Stimulated activated naive CD8-positive, alpha-beta T cell treated with anti-CD3 and anti-CD28 coated beads, Interleukin-15, amount 100 ng/mL, for 72 hours (primary cell): Measurements from ENCODE around the gene CNTNAP4.

Source experiments
- ATAC-seq: fragments of 150-1000 bp; cut with Tn5 transposase; 2 replicates; pipeline ENCODE4 v1.10.0; 2021; ENCODE audit warnings: mild to moderate bottlenecking, moderate library complexity
- DNase-seq, 2 donors: peaks; one replicate each; pipeline ENCODE4 v3.0.0; 2021 to 2022
- H3K27ac Mint-ChIP-seq, 2 donors: one replicate each; pipeline ENCODE4 v1.8.0; 2022; ENCODE audit warnings: mild to moderate bottlenecking in 2 of 2, mixed read lengths in 2 of 2, moderate library complexity in 2 of 2
- H3K27me3 Mint-ChIP-seq: one replicate; pipeline ENCODE4 v1.8.0; 2022; ENCODE audit warnings: mixed read lengths
- H3K4me1 Mint-ChIP-seq: one replicate; pipeline ENCODE4 v1.8.0; 2022; ENCODE audit warnings: mild to moderate bottlenecking, mixed read lengths
- H3K4me3 Mint-ChIP-seq, 2 donors: one replicate each; pipeline ENCODE4 v1.8.0; 2022; ENCODE audit warnings: mild to moderate bottlenecking in 2 of 2, mixed read lengths in 2 of 2, moderate library complexity in 1 of 2
- H3K9me3 Mint-ChIP-seq, 2 donors: one replicate each; pipeline ENCODE4 v1.8.0; 2022; ENCODE audit warnings: mixed read lengths in 2 of 2

CNTNAP4 gene

DNA sequence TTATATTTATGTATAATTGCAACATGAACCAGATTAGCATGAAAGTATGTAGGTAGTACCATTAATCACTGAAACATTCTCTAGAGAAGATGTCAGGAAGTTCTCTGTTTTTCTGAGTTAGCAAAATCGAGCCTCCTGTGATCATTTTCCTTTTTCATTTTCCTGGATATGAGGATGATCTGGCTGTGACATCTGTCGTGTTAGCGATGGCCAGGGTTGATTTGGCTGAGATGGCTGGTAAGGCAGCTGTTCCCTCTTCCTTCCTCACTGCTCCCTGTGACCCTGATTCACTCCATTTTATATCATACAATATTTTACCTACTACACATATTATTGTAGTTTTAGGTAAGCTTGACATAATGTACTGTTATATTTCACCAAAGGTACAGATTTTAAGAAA, 10.3 kb downstream of the CNTNAP4 start:
- no peak overlapping the region for H3K4me3 Mint-ChIP-seq
- no peaks in the 10 kb centered on the region for H3K27me3 Mint-ChIP-seq
- no peak for DNase-seq
- no peaks in the 10 kb centered on the region for H3K4me1 Mint-ChIP-seq
- no peak for ATAC-seq
- no peak overlapping the region for H3K27ac Mint-ChIP-seq
- H3K9me3 Mint-ChIP-seq: peaks cover 10 to 20% of the 10 kb centered on the region in 2 donors

DNA sequence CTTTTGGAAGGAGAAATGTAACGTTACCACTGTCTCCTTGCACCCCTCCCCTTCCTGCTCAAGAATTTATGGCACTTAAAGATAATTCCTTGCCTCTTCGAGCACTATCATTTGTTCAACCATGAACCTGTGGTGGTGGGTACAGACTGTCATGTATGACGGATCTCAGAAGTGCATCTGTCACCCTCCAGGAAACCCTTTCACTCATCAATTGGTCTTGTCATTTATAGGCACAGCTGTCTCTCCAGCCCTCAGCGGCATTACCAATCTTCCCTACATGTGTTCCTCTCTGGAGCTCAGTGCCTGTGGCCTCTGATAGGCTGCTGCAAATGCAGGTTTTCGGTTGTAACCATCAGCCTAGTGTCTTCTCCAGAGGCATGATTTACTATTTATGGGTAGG, 15.0 kb downstream of the CNTNAP4 start:
- no peak for ATAC-seq
- Mint-ChIP-seq H3K27me3 (no peaks in the 10 kb centered on the region), H3K27ac (no peak overlapping the region)

DNA sequence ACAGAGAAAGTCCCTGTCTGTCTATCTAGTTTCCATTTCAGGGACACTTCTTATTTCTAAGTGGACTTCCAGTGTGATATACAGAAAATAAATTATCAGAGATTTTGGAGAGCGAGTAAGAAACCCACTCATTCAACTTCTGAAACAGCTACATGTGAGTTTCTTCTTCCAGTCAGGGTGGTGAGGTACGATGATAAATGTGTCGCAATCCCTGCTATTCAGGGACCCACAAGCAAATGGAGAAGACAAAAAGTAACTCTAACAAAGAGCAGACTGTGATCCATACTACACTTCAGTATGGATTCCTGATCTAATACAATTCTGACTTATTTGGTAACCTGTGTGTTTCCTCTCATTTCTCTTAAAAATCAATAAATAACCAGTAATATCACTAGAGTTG, 16.8 kb downstream of the CNTNAP4 start:
- H3K4me3 Mint-ChIP-seq: no peak overlapping the region
- no peaks in the 10 kb centered on the region for H3K4me1 Mint-ChIP-seq

More for the DNA sequence above, 15.0 kb downstream of the CNTNAP4 start:
- no peak for DNase-seq
- Mint-ChIP-seq H3K4me1 (no peaks in the 10 kb centered on the region), H3K4me3 (no peak overlapping the region), H3K9me3 (peaks cover 10 to 20% of the 10 kb centered on the region in 2 donors)

DNA sequence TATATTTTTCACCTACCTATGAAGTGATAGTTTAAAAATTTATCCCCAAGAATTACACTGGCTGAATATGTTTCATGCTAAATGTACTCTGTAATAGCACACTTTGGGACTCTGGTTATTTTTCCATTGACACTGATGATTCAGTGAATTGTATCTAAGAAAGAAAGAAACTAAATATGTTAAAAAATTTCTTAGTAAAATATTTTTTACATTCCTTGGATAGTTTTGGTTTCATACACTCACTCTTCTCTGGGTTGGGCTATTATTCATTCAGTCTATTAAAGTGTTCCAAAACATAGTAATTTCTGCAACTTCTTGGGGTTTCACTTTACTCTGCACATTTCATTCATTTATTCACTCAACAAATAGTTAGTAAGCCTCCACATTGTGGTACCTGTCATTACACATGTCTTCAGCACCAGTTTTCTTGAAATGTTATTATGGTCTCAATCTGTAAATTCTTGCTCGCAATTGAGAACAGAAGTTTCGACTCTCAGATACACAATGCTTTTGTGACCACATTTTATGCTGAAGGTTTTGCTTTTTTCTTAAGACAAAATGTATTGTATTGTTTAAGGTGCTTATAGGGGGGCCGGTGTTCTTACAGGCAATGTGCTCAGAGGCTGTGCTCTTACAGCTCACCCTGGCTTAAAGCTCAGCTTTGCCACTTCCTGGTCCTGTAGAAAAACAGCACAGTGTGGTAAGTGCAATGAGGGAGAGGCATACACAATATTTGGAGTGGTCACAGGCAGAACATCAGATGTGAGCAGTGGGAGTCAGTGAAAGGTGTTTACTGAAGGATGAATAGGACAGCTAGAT, 17.4 kb downstream of the CNTNAP4 start:
- H3K4me1 Mint-ChIP-seq: no peaks in the 10 kb centered on the region
- H3K9me3 Mint-ChIP-seq: peaks cover 0 to 13% of the 10 kb centered on the region in 2 donors
- no peak overlapping the region for H3K4me3 Mint-ChIP-seq
- ATAC-seq (no peak), DNase-seq (no peak)
- no peak overlapping the region for H3K27ac Mint-ChIP-seq
- no peaks in the 10 kb centered on the region for H3K27me3 Mint-ChIP-seq

More for the DNA sequence above, 16.8 kb downstream of the CNTNAP4 start:
- ATAC-seq (no peak), DNase-seq (no peak)
- no peak overlapping the region for H3K27ac Mint-ChIP-seq
- no peaks in the 10 kb centered on the region for H3K27me3 Mint-ChIP-seq
- H3K9me3 Mint-ChIP-seq: peaks cover 0 to 13% of the 10 kb centered on the region in 2 donors

DNA sequence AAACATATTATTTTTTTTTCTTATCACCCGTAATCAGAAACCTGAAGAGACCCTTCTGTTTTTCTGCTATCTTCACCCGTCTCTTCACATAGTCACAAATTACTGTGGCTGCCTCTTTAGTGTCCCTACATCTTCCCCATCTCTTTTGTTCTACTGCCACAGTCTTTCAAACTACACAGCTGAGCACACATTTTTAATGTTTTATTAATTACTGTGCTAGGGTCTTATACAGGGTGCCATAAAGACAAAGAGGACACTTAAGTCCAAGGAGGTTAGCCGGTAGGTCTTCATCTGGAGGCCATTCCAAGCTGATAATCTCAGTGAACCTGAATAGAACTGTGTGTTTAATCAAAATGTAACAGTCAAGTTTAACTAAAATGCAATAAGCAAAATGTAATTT, 20.7 kb downstream of the CNTNAP4 start:
- Mint-ChIP-seq H3K4me1 (no peaks in the 10 kb centered on the region), H3K9me3 (peaks cover 0 to 7% of the 10 kb centered on the region in 2 donors), H3K27me3 (no peaks in the 10 kb centered on the region), H3K27ac (no peak overlapping the region), H3K4me3 (no peak overlapping the region)
- ATAC-seq (no peak), DNase-seq (no peak)

DNA sequence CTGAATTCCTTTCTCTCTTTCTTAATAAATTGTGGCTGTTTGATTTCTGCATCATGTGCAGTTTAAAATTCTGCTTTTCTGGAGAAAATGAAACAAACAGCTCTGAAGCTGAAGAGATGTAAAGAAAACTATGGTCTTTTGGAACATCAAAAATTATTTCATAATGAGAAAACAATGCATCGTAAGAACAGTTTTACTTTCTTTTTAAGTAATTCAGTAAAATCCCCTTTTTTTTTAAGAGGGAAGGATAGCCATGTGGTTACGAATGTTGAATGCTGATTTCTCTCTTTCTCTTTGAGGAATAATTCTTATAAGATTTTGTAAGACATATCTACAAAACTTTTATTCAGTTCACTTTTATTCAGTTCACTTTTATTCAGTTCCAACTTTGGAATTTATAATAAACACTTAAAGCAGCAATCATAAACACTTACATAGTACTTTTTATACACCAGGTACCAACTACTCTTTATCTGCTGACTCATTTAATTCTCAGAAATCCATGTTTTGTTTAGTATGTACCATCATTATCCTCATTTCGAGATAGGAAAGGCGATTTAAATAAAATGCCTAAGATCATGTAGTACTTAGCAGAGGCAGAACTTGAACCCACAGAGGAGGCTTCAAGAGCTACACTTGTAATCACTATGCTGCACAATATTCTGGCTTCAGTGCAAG, 26.6 kb downstream of the CNTNAP4 start:
- ATAC-seq (no peak), DNase-seq (no peak)
- H3K4me1 Mint-ChIP-seq: no peaks in the 10 kb centered on the region
- H3K4me3 Mint-ChIP-seq: no peak overlapping the region
- H3K9me3 Mint-ChIP-seq: peaks cover 0 to 8% of the 10 kb centered on the region in 2 donors
- H3K27ac Mint-ChIP-seq: no peak overlapping the region
- no peaks in the 10 kb centered on the region for H3K27me3 Mint-ChIP-seq

DNA sequence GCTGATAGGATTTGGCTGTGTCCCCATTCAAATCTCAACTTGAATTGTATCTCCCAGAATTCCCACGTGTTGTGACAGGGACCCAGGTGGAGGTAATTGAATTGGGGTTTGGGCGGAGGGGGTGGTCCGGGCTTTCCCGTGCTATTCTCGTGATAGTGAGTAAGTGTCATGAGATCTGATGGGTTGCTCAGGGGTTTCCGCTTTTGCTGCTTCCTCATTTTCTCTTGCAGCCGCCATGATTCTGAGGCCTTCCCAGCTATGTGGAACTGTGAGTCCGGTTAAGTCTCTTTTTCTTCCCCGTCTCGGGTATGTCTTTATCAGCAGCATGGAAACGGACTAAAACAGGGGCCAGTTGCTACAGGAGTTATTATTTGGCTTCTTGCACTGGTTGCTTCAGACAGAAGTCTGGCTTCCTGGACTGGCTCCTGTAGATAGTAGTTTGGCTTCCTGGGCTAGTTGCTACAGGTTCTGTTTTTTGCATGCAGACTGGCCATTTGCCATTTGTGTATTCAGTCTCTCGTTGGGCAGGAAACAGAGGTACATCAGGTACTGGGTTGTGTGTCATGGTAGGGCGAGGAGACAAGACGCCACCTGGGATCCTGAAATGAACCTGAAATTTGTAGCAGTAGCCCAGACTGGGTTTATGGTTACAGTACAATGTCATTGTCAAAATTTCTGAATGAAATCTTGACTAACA, 32.6 kb downstream of the CNTNAP4 start:
- H3K9me3 Mint-ChIP-seq: peaks cover 4 to 12% of the 10 kb centered on the region in 2 donors
- no peak overlapping the region for H3K4me3 Mint-ChIP-seq
- H3K4me1 Mint-ChIP-seq: no peaks in the 10 kb centered on the region
- DNase-seq (no peak), ATAC-seq (no peak)
- H3K27ac Mint-ChIP-seq: no peak overlapping the region
- no peaks in the 10 kb centered on the region for H3K27me3 Mint-ChIP-seq

DNA sequence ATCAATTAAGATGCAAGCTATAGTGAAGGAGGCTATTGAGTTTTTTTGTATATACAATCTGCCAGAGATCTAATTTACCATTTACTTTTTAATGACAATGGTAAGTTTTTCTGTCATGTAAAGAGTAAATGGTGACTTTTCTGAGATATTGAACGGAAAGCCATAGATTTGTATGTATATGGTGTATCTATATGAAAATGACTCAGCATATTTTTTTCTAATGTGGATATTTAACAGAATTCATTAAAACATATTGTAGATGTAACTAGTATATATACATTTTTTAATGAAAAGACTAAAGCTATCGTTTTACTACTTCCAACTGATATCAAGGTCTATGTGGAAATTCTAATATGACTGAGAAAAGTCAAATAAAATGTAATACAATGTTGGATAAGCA, 34.1 kb downstream of the CNTNAP4 start:
- H3K27ac Mint-ChIP-seq: no peak overlapping the region
- no peak overlapping the region for H3K4me3 Mint-ChIP-seq
- peaks cover 4 to 12% of the 10 kb centered on the region in 2 donors for H3K9me3 Mint-ChIP-seq
- DNase-seq (no peak), ATAC-seq (no peak)
- H3K27me3 Mint-ChIP-seq: no peaks in the 10 kb centered on the region
- H3K4me1 Mint-ChIP-seq: no peaks in the 10 kb centered on the region

DNA sequence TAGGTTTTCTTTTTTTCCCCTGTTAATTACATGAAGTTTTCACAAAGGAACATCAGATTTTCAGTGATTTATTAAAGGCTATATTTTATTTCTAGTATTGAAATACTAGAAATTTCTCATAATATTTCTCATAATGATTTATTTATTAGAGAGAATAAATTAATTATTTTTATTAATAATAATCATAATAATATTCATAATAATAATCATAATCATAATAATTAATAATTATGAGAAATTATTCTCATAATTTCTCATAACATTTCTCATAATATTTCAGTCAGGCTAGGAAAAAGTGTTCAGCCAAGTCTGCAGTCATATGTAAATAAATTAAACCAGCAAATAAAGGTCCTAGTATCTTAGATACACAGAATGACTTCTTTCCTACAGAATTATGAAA, 41.4 kb downstream of the CNTNAP4 start:
- no peak for ATAC-seq
- Mint-ChIP-seq H3K27ac (no peak overlapping the region), H3K27me3 (no peaks in the 10 kb centered on the region), H3K4me3 (no peak overlapping the region), H3K9me3 (no peaks in the 10 kb centered on the region), H3K4me1 (no peaks in the 10 kb centered on the region)
- DNase-seq: no peak

DNA sequence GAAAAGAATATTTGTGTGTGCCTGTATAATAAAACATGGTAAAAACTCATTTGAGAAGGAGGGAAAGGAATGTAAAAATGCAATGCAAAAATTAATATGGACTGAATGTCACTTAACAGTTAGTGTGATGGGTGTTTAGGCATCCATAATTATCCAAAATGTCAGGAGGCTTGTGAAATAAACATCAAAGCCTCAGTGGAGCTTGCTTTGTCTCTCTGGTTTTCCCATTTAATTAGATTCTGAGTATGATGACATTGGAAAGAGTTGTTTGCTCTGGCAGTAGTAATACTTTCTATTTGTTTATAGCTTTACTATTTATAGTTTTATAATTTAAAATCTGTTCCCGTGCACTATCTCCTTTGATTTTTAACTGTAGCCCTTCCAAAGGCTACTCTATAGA, 51.9 kb downstream of the CNTNAP4 start:
- Mint-ChIP-seq H3K27me3 (no peaks in the 10 kb centered on the region), H3K4me1 (no peaks in the 10 kb centered on the region), H3K4me3 (no peak overlapping the region), H3K9me3 (no peaks in the 10 kb centered on the region), H3K27ac (no peak overlapping the region)
- DNase-seq: no peak
- no peak for ATAC-seq

DNA sequence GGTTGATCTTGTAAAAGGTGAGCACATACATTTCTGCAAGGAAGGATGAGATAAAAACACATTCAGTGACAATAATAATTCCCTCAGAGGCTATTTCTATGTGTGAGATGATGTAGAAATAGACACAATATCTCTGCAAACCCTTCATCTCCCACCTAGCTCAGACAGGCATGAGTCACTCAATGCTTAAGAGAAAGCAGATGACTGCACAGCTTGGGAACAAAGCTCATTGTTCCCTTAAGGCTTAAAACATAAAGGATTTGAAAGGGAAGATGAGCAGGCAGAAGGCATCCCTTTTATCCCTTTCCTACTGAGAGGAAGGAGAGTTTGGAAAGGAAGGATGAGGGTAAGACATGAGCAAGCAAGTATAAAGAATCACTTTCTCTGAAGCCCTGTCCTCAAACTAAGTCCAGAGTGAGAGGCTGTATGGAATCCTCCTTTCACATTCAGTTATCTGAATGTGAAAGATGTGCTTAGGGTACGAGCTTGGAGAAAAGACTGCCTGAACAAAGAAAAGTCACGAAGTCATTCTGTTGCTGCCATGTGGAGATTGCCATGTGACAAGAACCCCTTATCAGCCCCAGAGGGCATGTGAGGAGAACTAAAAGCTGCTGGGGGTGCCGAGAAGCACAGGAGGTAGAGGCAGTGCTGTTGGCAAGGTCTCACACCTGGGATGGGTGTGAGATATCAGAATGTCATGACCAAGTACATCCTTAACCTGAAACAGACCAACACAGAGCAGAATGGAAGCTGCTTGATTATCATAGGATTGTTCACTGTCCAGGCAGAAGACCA, 58.2 kb downstream of the CNTNAP4 start:
- no peak overlapping the region for H3K27ac Mint-ChIP-seq
- peaks cover 0 to 11% of the 10 kb centered on the region in 2 donors for H3K9me3 Mint-ChIP-seq
- H3K4me3 Mint-ChIP-seq: no peak overlapping the region
- no peaks in the 10 kb centered on the region for H3K4me1 Mint-ChIP-seq
- ATAC-seq: no peak
- DNase-seq: no peak
- H3K27me3 Mint-ChIP-seq: no peaks in the 10 kb centered on the region

DNA sequence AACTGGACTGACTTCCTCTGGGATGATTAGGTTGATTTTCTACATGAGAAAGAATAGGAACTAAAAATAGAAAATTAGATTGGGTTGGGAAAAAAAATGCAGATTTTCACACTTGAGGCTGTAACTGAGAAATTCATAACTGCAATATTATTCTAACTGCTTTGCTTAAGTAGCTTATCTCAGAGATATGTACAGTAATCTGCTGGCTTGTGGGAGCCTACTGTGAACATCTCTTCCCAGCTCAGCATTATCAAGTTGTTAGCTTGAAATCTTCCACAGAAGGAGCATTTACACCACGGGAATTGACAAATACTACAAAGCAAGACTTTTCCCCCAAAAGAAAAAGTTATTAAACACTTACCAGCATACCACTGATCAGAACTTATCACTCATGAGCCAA, 58.9 kb downstream of the CNTNAP4 start:
- Mint-ChIP-seq H3K4me3 (no peak overlapping the region), H3K4me1 (no peaks in the 10 kb centered on the region), H3K9me3 (peaks cover 3 to 16% of the 10 kb centered on the region in 2 donors), H3K27me3 (no peaks in the 10 kb centered on the region), H3K27ac (no peak overlapping the region)
- no peak for ATAC-seq
- DNase-seq: no peak

DNA sequence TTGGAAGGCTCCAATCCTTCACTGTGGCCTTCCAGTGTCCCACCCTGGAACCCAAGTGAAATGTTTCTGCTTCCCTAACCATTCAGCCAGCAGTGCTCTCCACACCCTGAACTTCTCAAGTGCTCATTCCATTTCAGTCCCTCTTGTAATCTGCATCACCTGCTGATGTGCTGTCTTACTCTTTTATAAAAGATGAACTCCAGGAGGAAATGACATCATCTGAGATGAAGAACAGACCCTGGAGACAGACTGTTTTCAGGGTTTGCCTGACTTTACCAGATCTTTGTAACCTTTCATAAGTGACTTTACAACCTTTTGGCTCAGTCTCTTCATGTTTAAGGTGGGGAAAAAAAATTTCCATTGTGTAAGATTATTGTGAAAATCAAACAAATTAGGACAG, 61.3 kb downstream of the CNTNAP4 start:
- no peak overlapping the region for H3K4me3 Mint-ChIP-seq
- peaks cover 9 to 16% of the 10 kb centered on the region in 2 donors for H3K9me3 Mint-ChIP-seq
- H3K27ac Mint-ChIP-seq: no peak overlapping the region
- DNase-seq: no peak
- no peaks in the 10 kb centered on the region for H3K4me1 Mint-ChIP-seq
- H3K27me3 Mint-ChIP-seq: no peaks in the 10 kb centered on the region
- ATAC-seq: no peak

DNA sequence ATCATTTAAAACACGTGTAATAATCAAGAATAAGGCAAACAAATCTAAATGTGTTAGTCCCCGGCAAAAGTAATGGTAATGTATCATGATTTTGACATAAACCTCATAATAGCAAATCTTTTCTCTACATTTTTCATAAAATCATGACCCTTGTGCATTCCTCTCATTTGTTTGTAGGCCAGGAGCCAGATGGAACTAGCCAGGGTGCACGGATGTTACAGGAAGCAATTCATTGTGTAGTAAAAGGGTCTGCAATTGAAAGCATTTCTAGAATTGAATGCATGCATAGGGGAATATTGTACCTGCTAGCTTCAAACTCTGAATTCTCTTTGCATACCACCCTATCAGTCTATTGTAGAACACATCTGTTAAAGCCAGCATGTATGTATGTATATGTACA, 66.6 kb downstream of the CNTNAP4 start:
- no peak for ATAC-seq
- peaks cover 8 to 9% of the 10 kb centered on the region in 2 donors for H3K9me3 Mint-ChIP-seq
- no peak for DNase-seq
- no peak overlapping the region for H3K4me3 Mint-ChIP-seq
- no peaks in the 10 kb centered on the region for H3K27me3 Mint-ChIP-seq
- no peak overlapping the region for H3K27ac Mint-ChIP-seq
- H3K4me1 Mint-ChIP-seq: no peaks in the 10 kb centered on the region

DNA sequence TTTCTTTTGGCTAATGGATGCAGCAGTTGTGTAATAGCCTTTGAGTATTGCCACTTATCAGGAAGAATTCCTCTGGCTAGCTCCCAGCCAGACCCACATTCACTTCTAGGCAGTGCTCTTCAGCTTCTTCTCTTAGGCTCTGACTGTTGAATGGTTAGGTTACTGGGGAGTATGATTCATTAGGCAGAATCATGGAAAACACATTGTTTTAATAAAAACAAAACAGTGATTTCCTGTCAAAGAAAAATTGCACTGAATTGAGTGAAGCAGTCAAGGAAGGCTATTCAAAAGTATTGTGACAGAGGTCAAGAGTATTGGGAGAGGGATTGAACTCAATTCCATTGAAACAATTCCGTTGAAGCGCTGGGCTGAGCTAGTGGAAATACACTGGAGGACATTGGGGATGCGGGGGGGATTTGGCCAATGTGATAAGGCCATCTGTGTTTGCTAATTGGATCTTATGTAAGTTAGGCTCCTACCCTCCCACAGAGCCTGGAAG, 68.0 kb downstream of the CNTNAP4 start:
- no peak overlapping the region for H3K4me3 Mint-ChIP-seq
- no peak for ATAC-seq
- H3K4me1 Mint-ChIP-seq: no peaks in the 10 kb centered on the region
- H3K27ac Mint-ChIP-seq: no peak overlapping the region
- peaks cover 6 to 9% of the 10 kb centered on the region in 2 donors for H3K9me3 Mint-ChIP-seq
- H3K27me3 Mint-ChIP-seq: no peaks in the 10 kb centered on the region
- DNase-seq: no peak
